ENCODE data around the gene YWHAH. TPM values are rescaled to one million over a fixed set of nuclear protein-coding genes. Genes with fewer than 3 reads are reported as not detected.

Gene YWHAH
- polyA plus RNA-seq, 2 of the 4 experiments (the other 2 are of a cell fraction), result 91.9 to 137 TPM

GRCh38 chr22:31915586-31915985 is 28.7 kb upstream of the YWHAH start:
- Histone ChIP-seq H3K9me3 (no peaks in the 10 kb centered on the region), H3K4me1 (no peaks in the 10 kb centered on the region), H3K27ac (no peak overlapping the region), H3K4me2 (no peak overlapping the region), H3K4me3 (no peak overlapping the region)
- ATAC-seq, result no peak
- ChIA-PET POLR2A (no interaction called here), CTCF (no interaction called here)
- 97% methylated on average over 10 of the region's 10 CpGs for WGBS (ENCODE audit: missing lambda C conversion rate)
- TF ChIP-seq MAX (IDR thresholded peaks at IDR 0.05), result no peak
- TF ChIP-seq, protein P1, sequence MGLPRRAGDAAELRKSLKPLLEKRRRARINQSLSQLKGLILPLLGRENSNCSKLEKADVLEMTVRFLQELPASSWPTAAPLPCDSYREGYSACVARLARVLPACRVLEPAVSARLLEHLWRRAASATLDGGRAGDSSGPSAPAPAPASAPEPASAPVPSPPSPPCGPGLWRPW (IDR thresholded peaks at IDR 0.05), result no peak
- TF ChIP-seq FOXS1 (CRISPR knock-in tag; IDR thresholded peaks at IDR 0.05), result no peak
- TF ChIP-seq, protein P2, sequence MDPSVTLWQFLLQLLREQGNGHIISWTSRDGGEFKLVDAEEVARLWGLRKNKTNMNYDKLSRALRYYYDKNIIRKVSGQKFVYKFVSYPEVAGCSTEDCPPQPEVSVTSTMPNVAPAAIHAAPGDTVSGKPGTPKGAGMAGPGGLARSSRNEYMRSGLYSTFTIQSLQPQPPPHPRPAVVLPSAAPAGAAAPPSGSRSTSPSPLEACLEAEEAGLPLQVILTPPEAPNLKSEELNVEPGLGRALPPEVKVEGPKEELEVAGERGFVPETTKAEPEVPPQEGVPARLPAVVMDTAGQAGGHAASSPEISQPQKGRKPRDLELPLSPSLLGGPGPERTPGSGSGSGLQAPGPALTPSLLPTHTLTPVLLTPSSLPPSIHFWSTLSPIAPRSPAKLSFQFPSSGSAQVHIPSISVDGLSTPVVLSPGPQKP (IDR thresholded peaks at IDR 0.05; ENCODE audit: low read depth, low read length), result no peak
- no peak for TF ChIP-seq JUNB (IDR thresholded peaks at IDR 0.05)
- no peak for TF ChIP-seq ATOH8 (CRISPR knock-in tag; IDR thresholded peaks at IDR 0.05; ENCODE audit: low read depth)
- TF ChIP-seq BCL3 (IDR thresholded peaks at IDR 0.05), result no peak
- no peak for TF ChIP-seq NPAS2 (CRISPR knock-in tag; IDR thresholded peaks at IDR 0.05; ENCODE audit: borderline replicate concordance)
- no peak for TF ChIP-seq ZSCAN20 (CRISPR knock-in tag; IDR thresholded peaks at IDR 0.05)
- TF ChIP-seq EHF (CRISPR knock-in tag; IDR thresholded peaks at IDR 0.05), result no peak
- TF ChIP-seq CEBPB (IDR thresholded peaks at IDR 0.05), result no peak
- TF ChIP-seq HEYL (CRISPR knock-in tag; IDR thresholded peaks at IDR 0.05), result no peak
- no peak for TF ChIP-seq FOSB (CRISPR knock-in tag; IDR thresholded peaks at IDR 0.05)
- no peak for DNase-seq (ENCODE audit: low read depth in 1 of 2, low spot score in 1 of 2)
- no peak for FAIRE-seq

DNA sequence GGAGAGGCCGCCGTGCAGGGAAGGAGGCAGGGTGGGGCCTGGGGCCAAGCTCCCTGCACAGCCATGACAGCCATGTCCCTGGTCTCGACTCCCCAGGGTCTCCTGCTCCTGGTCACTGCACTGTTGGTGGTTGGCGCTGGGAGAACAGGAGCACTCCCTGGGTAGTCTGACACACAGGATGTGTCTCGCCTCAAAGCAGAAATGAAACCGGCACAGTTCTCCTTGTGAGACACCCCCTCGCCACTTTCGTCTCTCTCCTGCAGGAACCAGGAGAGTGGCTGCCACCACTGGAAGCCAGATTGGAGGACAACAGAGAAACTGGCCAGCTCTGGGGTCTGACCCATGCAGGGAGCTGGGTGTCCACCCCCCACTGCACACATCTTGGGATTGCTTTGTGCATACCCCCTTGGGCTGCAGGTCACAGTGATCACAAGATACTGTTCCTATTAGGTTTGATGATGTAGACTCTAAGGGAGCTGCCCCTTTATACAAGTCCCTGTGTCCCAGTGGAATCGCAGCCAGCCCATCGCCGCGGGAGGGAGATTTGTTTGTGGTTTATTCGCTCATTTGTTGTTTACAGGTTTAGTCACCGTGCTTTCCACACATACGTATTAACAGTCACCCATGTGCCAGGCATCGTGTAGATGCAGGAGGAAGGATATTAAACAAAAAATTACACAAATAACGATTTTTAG is 27.0 kb upstream of the YWHAH start:
- H3K9me3 ChIP-seq, result no peaks in the 10 kb centered on the region
- no peak for ATAC-seq
- H3K27ac ChIP-seq, result no peak overlapping the region
- ChIA-PET POLR2A (interaction anchor here (0.6 kb wide), 1 partner anchor 224 kb away, joined by 8 read pairs; no protein-coding TSS in a partner anchor), CTCF (interaction anchor here (1.0 kb wide), 1 partner anchor 47 kb away, joined by 3 read pairs; no protein-coding TSS in a partner anchor)
- no peak for FAIRE-seq
- no peaks in the 10 kb centered on the region for H3K4me1 ChIP-seq
- no peak for DNase-seq (ENCODE audit: low read depth in 1 of 2, low spot score in 1 of 2)
- no peak overlapping the region for H3K4me3 ChIP-seq
- TF ChIP-seq, protein P2 (IDR thresholded peaks at IDR 0.05; ENCODE audit: low read depth, low read length), result no peak
- no peak for TF ChIP-seq HEYL (CRISPR knock-in tag; IDR thresholded peaks at IDR 0.05)
- TF ChIP-seq KDM5A (IDR thresholded peaks at IDR 0.05), result no peak
- WGBS (ENCODE audit: missing lambda C conversion rate), result 58% methylated on average over 11 of the region's 17 CpGs
- no peak overlapping the region for H3K4me2 ChIP-seq

GRCh38 chr22:31919730-31920129 is 24.6 kb upstream of the YWHAH start:
- 50% methylated on average over 3 of the region's 3 CpGs for WGBS (ENCODE audit: missing lambda C conversion rate)
- no peaks in the 10 kb centered on the region for H3K4me1 ChIP-seq
- H3K4me3 ChIP-seq, result no peak overlapping the region
- ATAC-seq, result no peak
- no peak for TF ChIP-seq FOXS1 (CRISPR knock-in tag; IDR thresholded peaks at IDR 0.05)
- POLR2A ChIA-PET, result no interaction called here
- FAIRE-seq, result no peak
- no peaks in the 10 kb centered on the region for H3K9me3 ChIP-seq
- DNase-seq (ENCODE audit: low read depth in 1 of 2, low spot score in 1 of 2), result no peak
- H3K27ac ChIP-seq, result no peak overlapping the region
- no peak overlapping the region for H3K4me2 ChIP-seq
- CTCF ChIA-PET, result interaction anchor here (0.7 to 1.3 kb wide), 2 partner anchors 10 to 51 kb away, joined by 3 read pairs; no protein-coding TSS in a partner anchor

Data from A549 (cell line).